A549 (cell line): ENCODE measurements around the gene PCGF2. TPM values are rescaled to one million over a fixed set of nuclear protein-coding genes. Genes with fewer than 3 reads are reported as not detected.

Experiments used
- ATAC-seq, 2 experiments: fragments of 200-7000 bp in 1 of 2; fragments of >200 bp in 1 of 2; cut with Nextera tagmentation in 1 of 2; cut with Tn5 transposase in 1 of 2; 3 replicates each; pipeline versions ENCODE4 v1.8.0 to v1.9.1; 2018 to 2020; ENCODE audit warnings: mild to moderate bottlenecking in 1 of 2, moderate library complexity in 1 of 2
- CTCF ChIA-PET: fragments of 300-600 bp; sonication (Branson Sonifier 250); formaldehyde crosslinking; extraction: SDS; loops from one replicate; lab custom pipeline; 2021; ENCODE audit warnings: antibody characterized with exemption, inconsistent platforms; lab: Yijun Ruan, JAX
- POLR2A ChIA-PET: fragments of 350-600 bp; formaldehyde crosslinking; extraction: SDS; loops from one replicate; lab custom pipeline; 2021; ENCODE audit warnings: antibody characterized with exemption, inconsistent platforms; lab: Yijun Ruan, JAX
- DNase-seq, 2 experiments: peaks; one replicate each; pipeline versions ENCODE4 v3.0.0 to v3.0.0-alpha.2; 2011 to 2016; ENCODE audit warnings: low read depth in 1 of 2, low spot score in 1 of 2
- FAIRE-seq: peaks from 2 replicates; lab custom pipeline; 2011; peaks lifted over from hg19 to GRCh38; lab: Jason Lieb, UNC
- H3K27ac ChIP-seq, 2 experiments: fragments of >200 bp; sonication (Bioruptor Twin); formaldehyde crosslinking; 3 replicates each; pipeline ENCODE4 v1.5.1; 2016 to 2017
- H3K4me1 ChIP-seq: fragments of >200 bp; sonication (Bioruptor Twin); formaldehyde crosslinking; 3 replicates; pipeline ENCODE4 v1.6.1; 2016
- H3K4me2 ChIP-seq: fragments of >200 bp; sonication (Bioruptor Twin); formaldehyde crosslinking; 3 replicates; pipeline ENCODE4 v1.6.1; 2016
- H3K4me3 ChIP-seq: fragments of >200 bp; sonication (Bioruptor Twin); formaldehyde crosslinking; 3 replicates; pipeline ENCODE4 v1.5.1; 2016
- H3K9me3 ChIP-seq: fragments of >200 bp; sonication (Bioruptor Twin); formaldehyde crosslinking; 3 replicates; pipeline ENCODE4 v1.6.1; 2016
- BHLHE40 ChIP-seq: IDR thresholded peaks from 2 replicates; pipeline ENCODE4 v1.6.1; 2012; ENCODE audit warnings: low read depth, low read length, inconsistent platforms
- CBX2 ChIP-seq: fragments of 200-600 bp; sonication (generic); IDR thresholded peaks from 2 replicates; pipeline ENCODE4 v1.6.1; 2016; ENCODE audit warnings: low read depth, mild to moderate bottlenecking, borderline replicate concordance
- CEBPB ChIP-seq, 2 experiments: fragments of >200 bp in 1 of 2; sonication (Bioruptor Twin) in 1 of 2; formaldehyde crosslinking in 1 of 2; IDR thresholded peaks; 2 replicates each; pipeline ENCODE4 v1.6.1; 2012 to 2016
- CHD4 ChIP-seq: fragments of 200-600 bp; sonication (generic); IDR thresholded peaks from 2 replicates; pipeline ENCODE4 v1.6.1; 2016; ENCODE audit warnings: antibody characterized with exemption, mild to moderate bottlenecking, borderline replicate concordance
- EHF ChIP-seq: fragments of 250-450 bp; sonication (Bioruptor Pico); IDR thresholded peaks from 2 replicates; pipeline ENCODE4 v1.5.0; 2020; ENCODE audit warnings: mild to moderate bottlenecking
- EHMT2 ChIP-seq: fragments of 200-600 bp; sonication (generic); IDR thresholded peaks from 2 replicates; pipeline ENCODE4 v1.6.1; 2016; ENCODE audit warnings: antibody characterized with exemption, low read depth, mild to moderate bottlenecking, moderate library complexity
- ESRRA ChIP-seq: fragments of 150-350 bp; IDR thresholded peaks from 2 replicates; pipeline ENCODE4 v1.6.1; 2014; ENCODE audit warnings: mild to moderate bottlenecking, low read length, borderline replicate concordance
- FOSB ChIP-seq: fragments of 250-450 bp; sonication (Bioruptor Pico); IDR thresholded peaks from 2 replicates; pipeline ENCODE4 v1.5.0; 2020; ENCODE audit warnings: mild to moderate bottlenecking, moderate library complexity
- FOSL2 ChIP-seq, 2 experiments: fragments of 450-650 bp in 1 of 2; fragments of >200 bp in 1 of 2; sonication (Bioruptor Twin) in 1 of 2; formaldehyde crosslinking; IDR thresholded peaks; 2 replicates each; pipeline versions ENCODE4 v1.5.0 to v1.6.1; 2016 to 2020; ENCODE audit warnings: mild to moderate bottlenecking in 1 of 2, moderate library complexity in 1 of 2
- FOXS1 ChIP-seq: fragments of 250-450 bp; sonication (Bioruptor Pico); IDR thresholded peaks from 2 replicates; pipeline ENCODE4 v1.5.0; 2020; ENCODE audit warnings: mild to moderate bottlenecking, moderate library complexity
- GATA3 ChIP-seq: IDR thresholded peaks from 2 replicates; pipeline ENCODE4 v1.6.1; 2012; ENCODE audit warnings: borderline replicate concordance
- HDAC2 ChIP-seq: fragments of 200-600 bp; sonication (generic); IDR thresholded peaks from 2 replicates; pipeline ENCODE4 v1.6.1; 2016
- HEYL ChIP-seq: fragments of 250-450 bp; sonication (Bioruptor Pico); IDR thresholded peaks from 2 replicates; pipeline ENCODE4 v1.8.0; 2021; ENCODE audit warnings: mild to moderate bottlenecking, moderate library complexity
- HMGXB4 ChIP-seq: fragments of 250-450 bp; sonication (Bioruptor Pico); IDR thresholded peaks from 2 replicates; pipeline ENCODE4 v1.5.0; 2021; ENCODE audit warnings: mild to moderate bottlenecking, moderate library complexity, borderline replicate concordance
- KDM5A ChIP-seq: fragments of 200-600 bp; sonication (generic); IDR thresholded peaks from 2 replicates; pipeline ENCODE4 v1.6.1; 2016; ENCODE audit warnings: antibody characterized with exemption, mild to moderate bottlenecking
- MYC ChIP-seq: IDR thresholded peaks from 2 replicates; pipeline ENCODE4 v1.6.1; 2012; ENCODE audit warnings: mild to moderate bottlenecking, inconsistent platforms, low read length, improper control_type of control experiment, borderline replicate concordance
- NFE2L2 ChIP-seq: fragments of 150-350 bp; conservative IDR thresholded peaks from 2 replicates; pipeline ENCODE4 v1.6.1; 2014; ENCODE audit warnings: low read length
- RAD21 ChIP-seq, 2 experiments: fragments of >200 bp in 1 of 2; sonication (Bioruptor Twin) in 1 of 2; formaldehyde crosslinking in 1 of 2; IDR thresholded peaks in 1 of 2; conservative IDR thresholded peaks in 1 of 2; 2 replicates in 1 of 2; 3 replicates in 1 of 2; pipeline ENCODE4 v1.6.1; 2012 to 2018; ENCODE audit warnings: inconsistent platforms in 1 of 2
- RCOR1 ChIP-seq: fragments of 150-350 bp; IDR thresholded peaks from 2 replicates; pipeline ENCODE4 v1.6.1; 2014; ENCODE audit warnings: antibody characterized with exemption, low read length, low read depth
- RFX5 ChIP-seq: fragments of 450-650 bp; IDR thresholded peaks from 2 replicates; pipeline ENCODE4 v1.7.1; 2014; ENCODE audit warnings: antibody characterized with exemption, mild to moderate bottlenecking, moderate library complexity
- RNF2 ChIP-seq: fragments of 200-600 bp; sonication (generic); IDR thresholded peaks from 2 replicates; pipeline ENCODE4 v1.6.1; 2016; ENCODE audit warnings: low read depth, mild to moderate bottlenecking, antibody characterized with exemption, moderate library complexity, borderline replicate concordance
- TP53 ChIP-seq: fragments of 250-450 bp; sonication (Bioruptor Pico); IDR thresholded peaks from 2 replicates; pipeline ENCODE4 v1.5.0; 2021; ENCODE audit warnings: mild to moderate bottlenecking, moderate library complexity
- ZNF302 ChIP-seq: fragments of 250-450 bp; sonication (Bioruptor Pico); IDR thresholded peaks from 2 replicates; pipeline ENCODE4 v1.9.0; 2021; ENCODE audit warnings: inconsistent platforms, mild to moderate bottlenecking, moderate library complexity
- WGBS: methylation state at CpG from one replicate; pipeline ENCODE4 v1.1.6; 2017; ENCODE audit errors: missing lambda C conversion rate; 5-methylcytosine and 5-hydroxymethylcytosine counted together
- polyA plus RNA-seq, 4 experiments: library from polyadenylated mRNA; depleted of rRNA in 3 of 4; stranded (reverse); fragments of >200 nt; fragmentation: RNase III in 1 of 4; extraction: RNeasy Plus Mini Kit Qiagen cat#74134 plus additional on column Dnase treatment in 1 of 4; gene quantifications; 2 replicates in 3 of 4; 3 replicates in 1 of 4; pipeline ENCODE4 v1.2.3, GENCODE V29; 2011 to 2017
- TF ChIP-seq, protein P1 (sequence below): fragments of 150-350 bp; IDR thresholded peaks from 2 replicates; pipeline ENCODE4 v1.6.1; 2014; ENCODE audit warnings: low read depth, mild to moderate bottlenecking, low read length
- TF ChIP-seq, protein P2 (sequence below): fragments of >200 bp; sonication (Bioruptor Twin); formaldehyde crosslinking; IDR thresholded peaks from 3 replicates; pipeline ENCODE4 v1.6.1; 2016
- TF ChIP-seq, protein P3 (sequence below): fragments of 450-650 bp; IDR thresholded peaks from 2 replicates; pipeline ENCODE4 v1.6.1; 2014; ENCODE audit warnings: antibody characterized with exemption

The PCGF2 gene
- polyA plus RNA-seq, 2 of the 4 experiments (the other 2 are of a cell fraction), result 19.9 to 43.6 TPM

- TF ChIP-seq, protein P1, sequence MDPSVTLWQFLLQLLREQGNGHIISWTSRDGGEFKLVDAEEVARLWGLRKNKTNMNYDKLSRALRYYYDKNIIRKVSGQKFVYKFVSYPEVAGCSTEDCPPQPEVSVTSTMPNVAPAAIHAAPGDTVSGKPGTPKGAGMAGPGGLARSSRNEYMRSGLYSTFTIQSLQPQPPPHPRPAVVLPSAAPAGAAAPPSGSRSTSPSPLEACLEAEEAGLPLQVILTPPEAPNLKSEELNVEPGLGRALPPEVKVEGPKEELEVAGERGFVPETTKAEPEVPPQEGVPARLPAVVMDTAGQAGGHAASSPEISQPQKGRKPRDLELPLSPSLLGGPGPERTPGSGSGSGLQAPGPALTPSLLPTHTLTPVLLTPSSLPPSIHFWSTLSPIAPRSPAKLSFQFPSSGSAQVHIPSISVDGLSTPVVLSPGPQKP, result no peak
- no peak for TF ChIP-seq CEBPB (IDR thresholded peaks at IDR 0.05)
- no peak for TF ChIP-seq FOXS1 (CRISPR knock-in tag)
Measured at GRCh38 chr17:38715216-38715943, 32.8 kb downstream of the PCGF2 start (continued).

GRCh38 chr17:38713456-38714075, 34.6 kb downstream of the PCGF2 start:
- DNase-seq (no peak), FAIRE-seq (no peak), ATAC-seq (no peak)
- TF ChIP-seq FOXS1 (CRISPR knock-in tag) (no peak), KDM5A (no peak), RAD21 (conservative IDR thresholded peaks at IDR 0.05 in 1 of 2, IDR thresholded peaks at IDR 0.05 in 1 of 2) (no peak), CEBPB (IDR thresholded peaks at IDR 0.05) (no peak), NFE2L2 (no peak), HDAC2 (no peak), ESRRA (no peak), RCOR1 (no peak), FOSB (CRISPR knock-in tag) (no peak), RFX5 (no peak), CBX2 (no peak), RNF2 (no peak), HEYL (CRISPR knock-in tag) (no peak)
- TF ChIP-seq, protein P2, sequence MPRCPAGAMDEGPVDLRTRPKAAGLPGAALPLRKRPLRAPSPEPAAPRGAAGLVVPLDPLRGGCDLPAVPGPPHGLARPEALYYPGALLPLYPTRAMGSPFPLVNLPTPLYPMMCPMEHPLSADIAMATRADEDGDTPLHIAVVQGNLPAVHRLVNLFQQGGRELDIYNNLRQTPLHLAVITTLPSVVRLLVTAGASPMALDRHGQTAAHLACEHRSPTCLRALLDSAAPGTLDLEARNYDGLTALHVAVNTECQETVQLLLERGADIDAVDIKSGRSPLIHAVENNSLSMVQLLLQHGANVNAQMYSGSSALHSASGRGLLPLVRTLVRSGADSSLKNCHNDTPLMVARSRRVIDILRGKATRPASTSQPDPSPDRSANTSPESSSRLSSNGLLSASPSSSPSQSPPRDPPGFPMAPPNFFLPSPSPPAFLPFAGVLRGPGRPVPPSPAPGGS, result no peak
- TF ChIP-seq, protein P3, sequence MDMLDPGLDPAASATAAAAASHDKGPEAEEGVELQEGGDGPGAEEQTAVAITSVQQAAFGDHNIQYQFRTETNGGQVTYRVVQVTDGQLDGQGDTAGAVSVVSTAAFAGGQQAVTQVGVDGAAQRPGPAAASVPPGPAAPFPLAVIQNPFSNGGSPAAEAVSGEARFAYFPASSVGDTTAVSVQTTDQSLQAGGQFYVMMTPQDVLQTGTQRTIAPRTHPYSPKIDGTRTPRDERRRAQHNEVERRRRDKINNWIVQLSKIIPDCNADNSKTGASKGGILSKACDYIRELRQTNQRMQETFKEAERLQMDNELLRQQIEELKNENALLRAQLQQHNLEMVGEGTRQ, result no peak
- CTCF ChIA-PET, result interaction anchor here (3.6 to 12.9 kb wide), 2 partner anchors 9 to 22 kb away, joined by 18 to 102 read pairs; no protein-coding TSS in a partner anchor
- Histone ChIP-seq H3K4me3 (no peak overlapping the region), H3K4me1 (peaks cover 11% of the 10 kb centered on the region), H3K4me2 (no peak overlapping the region), H3K9me3 (no peaks in the 10 kb centered on the region), H3K27ac (no peak overlapping the region)
- 87% methylated on average over 11 of the region's 11 CpGs for WGBS
- POLR2A ChIA-PET, result no interaction called here

DNA sequence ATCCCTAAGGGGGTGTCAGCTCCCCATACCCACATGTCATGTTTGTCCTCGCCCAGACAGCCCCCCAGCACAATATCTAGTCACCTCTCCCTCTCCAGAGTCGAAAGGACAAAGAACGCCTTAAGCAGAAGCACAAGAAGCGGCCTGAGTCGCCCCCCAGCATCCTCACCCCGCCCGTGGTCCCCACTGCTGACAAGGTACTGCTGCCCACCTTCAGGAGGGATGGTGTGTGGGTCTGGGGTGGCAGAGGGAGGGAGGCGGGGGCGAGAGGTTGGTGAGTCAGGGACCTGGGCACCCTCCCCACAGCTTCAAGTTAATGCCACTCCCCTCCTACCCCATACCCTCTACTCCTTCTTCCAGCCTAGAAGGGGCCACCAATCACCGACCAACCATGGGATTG, 35.5 kb downstream of the PCGF2 start:
- no peak overlapping the region for H3K27ac ChIP-seq
- TF ChIP-seq FOSL2 (IDR thresholded peaks at IDR 0.05) (no peak), FOSL2 (CRISPR knock-in tag; IDR thresholded peaks at IDR 0.05) (no peak), MYC (no peak), GATA3 (no peak), TP53 (CRISPR knock-in tag) (no peak), HMGXB4 (CRISPR knock-in tag) (no peak), FOXS1 (CRISPR knock-in tag) (no peak), BHLHE40 (no peak), CHD4 (no peak), EHMT2 (no peak), RAD21 (conservative IDR thresholded peaks at IDR 0.05 in 1 of 2, IDR thresholded peaks at IDR 0.05 in 1 of 2) (no peak), EHF (no peak), ZNF302 (CRISPR knock-in tag) (no peak)
- TF ChIP-seq, all 56 proteins: peak for 0
- H3K4me3 ChIP-seq, result no peak overlapping the region
- ATAC-seq, result no peak
- POLR2A ChIA-PET, result no interaction called here
- no peak overlapping the region for H3K4me2 ChIP-seq
- no peaks in the 10 kb centered on the region for H3K9me3 ChIP-seq
- no peak for FAIRE-seq
- WGBS, result 92% methylated on average over 10 of the region's 10 CpGs
- H3K4me1 ChIP-seq, result peaks cover 8% of the 10 kb centered on the region; the same call in 2 of the 3 replicates
- CTCF ChIA-PET, result interaction anchor here (1.1 to 12.9 kb wide), 3 partner anchors 10 to 49 kb away, joined by 4 to 102 read pairs (median 18); no protein-coding TSS in a partner anchor
- no peak for DNase-seq
